Measurements from ENCODE around the gene FSD1.
"Not testable (repeated sequence)": the region's sequence is repeated elsewhere in the genome, so short reads cannot be mapped to it uniquely, and the experiment has no call there.

Gene FSD1

DNA sequence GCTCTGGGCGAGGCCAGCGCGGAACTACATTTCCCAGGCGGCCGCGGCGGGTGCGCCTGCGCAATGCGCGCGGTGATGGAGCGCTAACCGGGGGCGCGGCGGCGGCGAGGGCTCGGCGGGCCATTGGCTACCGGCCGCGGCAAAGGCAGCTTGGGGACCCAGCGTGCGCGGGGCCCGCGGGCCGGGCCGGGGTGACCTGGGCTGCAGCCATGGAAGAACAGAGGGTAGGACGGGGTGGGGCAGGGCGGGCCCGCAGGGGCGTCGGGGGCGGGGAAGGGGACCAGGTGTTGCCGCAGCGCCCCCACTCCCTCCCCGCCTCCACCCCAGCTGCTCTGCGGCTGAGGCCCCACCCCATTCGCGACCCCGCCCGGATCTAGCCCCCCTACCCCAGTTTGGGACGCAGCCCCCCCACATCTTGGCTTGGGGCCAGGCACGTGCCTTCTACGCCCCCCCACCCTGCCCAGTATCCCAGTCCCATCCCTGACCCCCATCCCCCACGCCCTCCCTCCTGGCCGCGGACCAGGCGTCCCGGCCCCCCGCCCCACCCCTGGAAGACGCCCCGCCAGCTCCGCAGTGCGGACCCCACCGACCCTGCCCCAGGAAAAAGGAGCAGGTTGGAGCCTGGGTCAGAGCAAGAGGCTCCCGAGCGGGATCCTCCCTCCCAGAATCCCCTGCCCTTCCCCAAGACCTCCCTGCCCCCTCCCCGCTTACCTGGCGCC is at the start of gene FSD1:
Gene FSD1, plus strand, starts transcription at position 61 of the 719 bp plus-strand sequence. Its CDS starts 149 bp downstream, at position 210.
- peak; percentile 51 for DNase-seq

DNA sequence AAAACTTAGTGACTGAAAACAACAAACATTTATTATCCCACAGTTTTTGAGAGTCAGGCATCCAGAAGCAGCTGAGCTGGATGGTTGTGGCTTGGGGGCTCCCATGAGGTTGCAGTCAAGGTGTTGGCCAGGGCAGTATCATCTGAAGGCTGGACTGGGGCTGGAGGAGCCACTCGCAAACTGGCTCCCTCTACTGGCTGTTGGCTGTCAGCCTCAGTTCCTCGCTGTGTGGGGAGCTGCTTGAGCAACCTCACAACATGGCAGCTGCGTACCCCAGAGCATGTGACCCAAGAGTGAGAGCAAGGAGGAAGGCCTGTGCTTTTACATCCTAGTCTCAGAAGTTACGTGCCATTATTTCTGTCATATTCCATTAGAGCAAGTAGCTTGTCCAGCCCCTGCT is 47.8 kb upstream of the FSD1 start:
- no peak for DNase-seq

DNA sequence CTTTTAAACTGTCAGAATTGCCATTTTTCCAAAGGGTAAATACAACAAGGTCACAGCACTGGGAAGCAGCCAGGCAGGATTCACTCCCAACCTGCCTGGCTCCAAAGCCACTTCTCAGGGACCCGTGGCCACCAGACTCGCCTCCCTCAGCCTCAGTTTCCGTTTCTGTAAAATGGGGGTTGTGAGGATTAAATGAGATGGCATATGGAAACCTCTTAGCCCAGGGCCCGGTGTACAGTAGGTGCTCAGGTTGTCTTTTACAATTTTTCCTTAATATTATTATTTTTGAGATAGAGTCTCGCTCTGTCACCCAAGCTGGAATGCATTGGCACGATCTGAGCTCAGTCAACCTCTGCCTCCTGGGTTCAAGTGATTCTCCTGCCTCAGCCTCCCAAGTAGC is 47.4 kb upstream of the FSD1 start:
- no peak for DNase-seq

DNA sequence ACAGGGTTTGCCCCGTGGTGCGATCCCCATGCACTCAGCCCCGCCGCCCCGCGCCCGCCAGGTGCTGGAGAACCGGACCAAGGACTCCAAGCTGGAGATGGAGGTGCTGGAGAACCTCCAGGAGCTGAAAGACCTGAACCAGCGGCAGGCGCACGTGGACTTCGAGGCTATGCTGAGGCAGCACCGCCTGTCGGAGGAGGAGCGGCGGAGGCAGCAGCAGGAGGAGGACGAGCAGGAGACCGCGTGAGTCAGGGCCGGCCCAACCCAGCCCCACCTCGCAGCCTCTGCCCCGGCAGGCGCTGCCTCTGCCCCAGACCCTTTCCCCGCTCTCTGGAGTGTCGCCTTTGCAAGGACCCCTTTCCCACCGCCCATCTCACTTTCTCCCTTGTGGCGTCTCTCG is 46.2 kb upstream of the FSD1 start:
- no peak for DNase-seq

DNA sequence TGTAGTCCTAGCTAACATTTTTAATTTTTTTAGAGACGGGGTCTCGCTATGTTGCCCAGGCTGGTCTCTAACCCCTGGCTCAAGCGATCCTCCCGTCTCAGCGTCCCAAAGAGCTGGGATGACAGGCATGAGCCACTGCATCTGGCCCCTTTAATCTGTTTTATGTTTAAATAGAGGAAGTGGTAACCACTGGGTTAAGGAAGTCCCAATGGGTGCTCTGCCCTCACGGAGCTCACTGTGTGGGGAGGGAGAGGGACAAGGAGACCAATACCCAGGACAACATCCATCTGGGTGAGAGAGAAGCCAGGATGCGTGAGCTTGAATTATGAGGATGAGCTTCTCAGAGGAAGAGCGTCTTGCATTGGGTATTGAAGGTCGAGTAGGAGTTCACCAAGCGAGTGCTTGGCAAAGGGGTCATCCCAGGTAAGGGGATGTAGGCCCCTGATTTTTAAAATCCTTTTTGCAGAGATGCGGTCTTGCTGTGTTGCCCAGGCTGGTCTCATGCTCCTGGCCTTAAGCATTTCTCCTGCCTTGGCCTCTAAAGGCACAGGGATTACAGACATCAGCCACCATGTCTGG is 43.7 kb upstream of the FSD1 start:
- DNase-seq, result no peak

DNA sequence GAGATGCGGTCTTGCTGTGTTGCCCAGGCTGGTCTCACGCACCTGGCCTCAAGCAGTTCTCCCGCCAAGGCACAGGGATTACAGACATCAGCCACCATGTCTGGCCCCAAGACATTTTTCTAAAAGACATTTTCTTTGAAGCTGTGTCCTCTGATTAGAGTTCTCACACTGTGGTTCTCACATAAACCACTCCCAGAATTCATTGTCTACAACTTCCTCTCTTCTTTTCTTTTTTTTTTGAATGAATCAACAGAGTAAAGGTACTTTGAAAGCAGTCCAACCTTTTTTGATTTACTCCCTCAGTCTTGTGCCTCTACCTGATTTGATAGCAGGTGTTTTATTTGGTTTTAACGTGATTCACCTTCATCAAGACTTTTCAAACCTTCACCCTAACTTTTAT is 39.6 kb upstream of the FSD1 start:
- no peak for DNase-seq

DNA sequence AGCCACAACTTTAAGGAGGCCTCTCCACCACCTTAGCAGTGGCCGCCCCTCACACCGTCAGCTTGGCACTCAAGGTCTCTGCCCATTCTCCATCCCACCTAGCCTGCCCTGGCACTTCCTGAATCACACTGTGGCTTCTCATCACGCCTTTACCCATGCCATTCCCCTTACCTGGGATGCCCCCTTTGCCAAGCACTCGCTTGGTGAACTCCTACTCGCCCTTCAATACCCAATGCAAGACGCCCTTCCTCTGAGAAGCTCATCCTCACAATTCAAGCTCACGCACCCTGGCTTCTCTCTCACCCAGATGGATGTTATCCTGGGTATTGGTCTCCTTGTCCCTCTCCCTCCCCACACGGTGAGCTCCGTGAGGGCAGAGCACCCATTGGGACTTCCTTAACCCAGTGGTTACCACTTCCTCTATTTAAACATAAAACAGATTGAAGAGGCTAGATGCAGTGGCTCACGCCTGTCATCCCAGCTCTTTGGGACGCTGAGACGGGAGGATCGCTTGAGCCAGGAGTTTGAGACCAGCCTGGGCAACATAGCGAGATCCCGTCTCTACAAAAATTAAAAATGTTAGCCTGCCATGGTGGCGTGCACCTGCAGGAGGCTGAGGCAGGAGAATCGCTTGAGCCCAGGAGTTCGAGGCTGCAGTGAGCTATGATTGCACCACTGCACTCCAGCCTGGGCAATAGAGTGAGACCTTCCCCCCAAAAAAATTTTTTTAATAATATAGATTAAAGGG is 38.0 kb upstream of the FSD1 start:
- no peak for DNase-seq

DNA sequence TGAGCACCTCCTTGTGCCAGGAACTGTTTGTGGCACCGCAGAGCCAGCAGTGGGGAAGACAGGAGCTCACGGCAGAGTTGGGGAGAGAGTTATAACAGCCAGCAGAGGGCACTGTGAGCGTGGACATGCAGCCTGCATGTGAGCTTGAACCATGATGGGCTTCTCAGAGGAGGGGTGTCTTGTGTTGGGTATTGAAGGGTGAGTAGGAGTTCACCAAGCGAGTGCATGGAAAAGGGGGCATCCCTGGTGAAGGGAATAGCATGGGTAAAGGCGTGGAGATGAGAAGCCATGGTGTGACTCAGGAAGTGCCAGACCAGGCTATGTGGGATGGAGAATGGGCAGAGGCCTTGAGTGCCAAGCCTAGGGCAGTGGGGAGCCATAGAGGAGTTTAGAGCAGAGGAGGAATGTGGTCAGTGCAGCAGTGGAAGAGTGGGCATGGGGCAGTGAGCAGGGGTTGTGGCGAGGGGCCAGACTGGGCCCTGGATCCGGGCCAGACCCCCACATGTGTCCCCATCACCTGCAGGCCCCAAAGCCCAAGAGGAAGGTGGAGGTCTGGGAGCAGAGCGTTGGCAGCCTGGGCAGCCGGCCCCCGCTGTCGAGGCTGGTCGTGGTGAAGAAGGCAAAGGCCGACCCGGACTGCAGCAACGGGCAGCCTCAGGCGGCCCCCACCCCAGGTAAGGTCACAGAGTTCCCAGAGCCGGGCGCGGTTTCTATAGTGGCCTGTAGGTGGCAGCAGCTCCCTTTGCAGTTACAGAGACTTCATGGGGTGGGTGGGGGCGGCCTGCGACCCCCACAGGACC is 37.1 kb upstream of the FSD1 start:
- DNase-seq, result peak; percentile 59

DNA sequence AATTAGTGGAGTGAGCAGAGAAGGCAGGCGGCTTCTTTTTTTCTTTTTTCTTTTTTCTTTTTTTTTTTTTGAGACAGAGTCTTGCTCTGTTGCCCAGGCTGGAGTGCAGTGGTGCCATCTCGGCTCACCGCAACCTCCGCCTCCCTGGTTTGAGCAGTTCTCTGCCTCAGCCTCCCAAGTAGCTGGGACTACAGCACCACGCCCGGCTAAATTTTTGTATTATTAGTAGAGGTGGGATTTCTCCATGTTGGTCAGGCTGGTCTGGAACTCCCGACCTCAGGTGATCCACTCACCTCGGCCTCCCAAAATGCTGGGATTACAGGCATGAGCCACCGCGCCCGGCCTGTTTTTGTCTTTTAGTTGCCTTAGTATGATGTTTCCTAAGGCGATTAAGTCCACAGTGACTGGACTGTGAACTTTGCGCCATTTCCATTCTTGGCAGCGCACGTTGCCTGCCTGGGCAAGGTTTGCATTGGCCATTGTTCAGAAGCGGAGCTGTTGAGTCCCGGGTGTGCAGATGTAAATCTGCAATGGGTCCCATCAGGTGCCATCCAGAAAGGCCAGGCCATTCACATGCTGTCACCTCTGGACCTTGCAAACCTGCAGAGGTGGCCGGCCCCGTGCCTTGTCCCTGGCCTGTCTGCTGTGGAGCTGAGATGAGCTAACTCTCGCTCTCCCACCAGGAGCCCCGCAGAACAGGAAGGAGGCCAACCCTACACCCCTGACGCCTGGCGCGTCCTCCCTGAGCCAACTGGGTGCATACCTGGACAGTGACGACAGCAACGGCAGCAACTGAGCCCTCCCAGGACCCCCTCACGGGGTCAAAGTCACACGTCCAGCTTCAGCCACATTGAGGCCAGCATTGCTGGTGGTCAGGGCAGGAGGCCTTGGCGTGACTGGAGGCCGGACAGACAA is 36.2 kb upstream of the FSD1 start:
- DNase-seq, result no peak

DNA sequence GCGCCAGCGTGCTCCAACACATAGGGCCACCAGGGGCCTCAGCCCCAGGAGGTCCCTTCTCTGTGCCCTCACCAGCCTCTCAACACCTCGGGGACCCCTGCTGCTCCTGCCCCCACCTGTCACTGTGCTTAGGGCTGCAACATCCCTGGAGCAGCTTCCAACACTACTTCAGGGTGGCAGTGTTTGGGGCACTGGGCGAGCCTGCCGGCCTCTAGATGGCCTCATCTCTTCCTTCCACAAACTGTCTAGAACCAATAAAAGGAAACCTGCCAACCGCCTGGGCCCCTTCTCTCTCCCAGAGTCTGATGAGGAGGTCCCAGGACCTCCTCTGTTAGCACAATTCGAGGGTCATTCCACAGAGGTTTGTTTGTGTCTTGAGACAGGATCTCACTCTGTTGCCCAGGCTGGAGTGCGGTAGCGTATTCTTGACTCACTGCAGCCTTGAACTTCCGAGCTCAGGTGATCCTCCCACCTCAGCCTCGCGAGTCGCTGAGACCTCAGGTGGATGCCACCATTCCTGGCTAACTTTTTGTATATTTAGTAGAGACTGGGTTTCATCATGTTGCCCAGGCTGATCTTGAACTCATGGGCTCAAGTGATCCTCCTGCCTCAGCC is 35.5 kb upstream of the FSD1 start:
- DNase-seq, result no peak

DNA sequence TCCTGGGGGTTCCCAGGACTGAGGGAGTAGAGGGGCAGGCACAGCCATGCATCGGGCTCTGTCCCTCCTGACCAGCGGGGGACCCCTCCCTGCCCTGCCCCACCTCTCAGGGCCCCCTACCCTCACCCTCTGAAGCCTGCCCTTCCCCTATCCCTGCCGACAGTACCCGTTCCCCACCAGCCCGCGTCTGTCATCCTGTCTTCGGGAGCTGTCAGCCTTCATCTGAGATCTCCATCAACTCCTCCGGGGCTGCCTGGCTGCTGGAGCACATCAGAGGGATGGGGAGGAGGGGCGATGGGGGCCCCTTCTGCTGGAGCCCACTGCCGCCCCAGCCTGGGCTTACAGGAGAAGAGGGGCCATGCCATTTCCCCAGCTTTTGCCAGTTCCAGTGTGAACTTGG is 31.5 kb upstream of the FSD1 start:
- no peak for DNase-seq

DNA sequence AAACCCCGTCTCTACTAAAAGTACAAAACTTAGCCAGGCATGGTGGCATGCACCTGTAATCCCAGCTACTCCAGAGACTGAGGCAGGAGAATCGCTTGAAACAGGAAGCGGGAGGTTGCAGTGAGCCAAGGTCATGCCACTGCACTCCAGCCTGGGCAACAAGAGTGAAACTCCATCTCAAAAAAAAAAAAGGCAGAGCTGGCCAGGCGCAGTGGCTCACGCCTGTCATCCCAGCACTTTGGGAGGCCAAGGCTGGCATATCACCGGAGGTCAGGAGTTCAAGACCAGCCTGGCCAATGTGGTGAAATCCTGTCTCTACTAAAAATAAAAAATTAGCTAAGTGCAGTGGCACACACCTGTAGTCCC is 30.1 kb upstream of the FSD1 start:
- not testable (repeated sequence) for DNase-seq

DNA sequence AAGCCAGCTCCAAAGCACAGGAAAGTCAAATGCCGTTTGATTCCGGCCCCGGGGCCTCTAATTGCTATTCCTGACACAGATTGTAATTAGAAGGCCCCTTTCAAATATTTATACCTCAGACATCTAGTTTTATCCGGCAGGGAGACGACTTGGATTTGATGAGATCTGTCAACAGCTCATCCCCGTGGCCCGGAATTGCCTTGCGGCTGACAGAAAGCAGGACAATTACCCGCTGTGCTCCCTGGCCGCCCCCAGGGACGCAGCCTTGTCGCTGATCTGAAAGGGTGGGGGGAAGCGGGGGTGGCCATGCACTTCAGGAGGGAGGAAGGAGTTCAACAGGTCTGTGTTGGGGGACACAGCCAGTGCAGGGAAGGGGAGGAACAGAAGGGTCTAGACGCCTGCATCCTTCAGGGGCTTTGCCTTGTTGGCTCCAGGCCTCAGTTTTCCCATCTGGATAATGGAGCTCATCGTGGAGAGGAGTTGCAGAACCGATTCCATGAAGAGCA is 27.2 kb upstream of the FSD1 start:
- DNase-seq, result no peak

DNA sequence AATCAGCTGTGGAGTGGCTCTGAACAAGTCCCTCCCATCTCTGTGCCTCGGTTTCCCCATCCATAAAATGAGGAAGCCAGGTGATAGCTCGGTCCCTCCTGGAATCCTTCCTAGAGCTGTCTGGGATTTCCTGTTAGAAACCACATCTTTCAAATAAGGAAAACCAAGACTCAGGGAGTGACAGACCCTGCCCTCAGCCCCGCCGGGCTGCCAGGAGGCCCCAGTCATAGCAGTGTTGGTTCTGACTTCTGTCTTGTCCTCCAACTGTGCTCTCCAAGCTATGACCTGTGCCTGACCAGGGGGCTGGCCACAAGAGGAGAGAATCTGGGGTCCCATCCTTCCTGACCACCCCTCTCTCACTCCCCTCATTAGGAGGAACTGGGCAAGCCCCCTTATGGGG is 26.4 kb upstream of the FSD1 start:
- no peak for DNase-seq

DNA sequence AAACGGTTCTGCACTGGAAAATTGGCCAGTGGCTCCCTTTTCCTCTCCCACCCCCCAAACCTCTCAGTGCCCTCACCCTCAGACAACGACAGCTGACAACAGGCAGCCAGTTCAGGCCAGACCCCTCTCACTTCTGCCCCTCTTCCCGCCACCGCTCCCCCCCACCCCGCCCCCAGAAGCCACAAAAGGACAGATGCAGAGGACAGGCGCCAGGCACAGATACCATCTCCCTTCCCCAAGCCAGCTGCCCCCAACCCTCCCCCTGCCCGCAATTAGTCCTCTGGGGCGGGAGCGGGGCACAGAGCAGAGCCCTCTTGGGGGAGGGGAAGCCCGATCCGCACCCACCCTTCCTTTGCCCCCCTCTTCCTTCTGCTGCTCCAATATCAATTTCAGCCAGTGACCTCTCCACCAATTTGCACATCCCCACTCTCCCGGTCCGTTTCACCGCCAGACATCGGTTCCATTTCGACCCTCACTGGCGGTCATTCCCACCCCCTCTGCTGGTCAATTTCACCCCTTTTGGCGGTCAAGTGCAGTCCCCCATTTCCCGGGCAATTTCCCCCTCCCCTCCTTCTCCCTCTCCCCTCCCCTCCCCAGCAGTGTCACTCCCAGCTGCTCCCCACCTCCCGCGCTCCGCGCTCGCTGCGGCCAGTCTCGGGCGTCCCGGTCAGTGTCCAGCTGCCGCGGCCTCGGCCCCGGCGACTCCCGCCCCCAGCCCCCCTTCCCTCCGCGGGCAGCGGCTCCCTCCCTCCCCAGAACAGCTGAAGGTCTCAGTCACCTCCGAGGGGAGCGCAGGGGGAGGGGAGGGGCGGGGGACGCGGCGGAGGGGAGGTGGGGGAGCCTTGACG is 25.8 kb upstream of the FSD1 start, which contains the start of gene SHD:
Gene SHD, plus strand, starts transcription at position 848 of the 848 bp plus-strand sequence. CDS start 798 bp downstream, outside the sequence.
- no peak for DNase-seq

DNA sequence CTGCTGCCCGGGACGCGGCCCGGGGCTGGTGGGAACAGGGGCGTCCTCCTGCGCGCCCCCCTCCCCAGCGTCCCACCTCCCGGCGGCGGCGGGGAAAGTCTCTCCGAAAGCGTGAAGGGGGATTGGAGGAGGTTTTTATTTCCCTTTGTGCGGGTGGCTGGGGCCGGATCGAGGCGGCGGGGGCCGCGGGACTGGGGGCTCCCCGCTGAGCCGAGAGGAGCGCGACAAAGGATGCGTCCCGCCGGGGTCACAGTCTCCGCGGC is 25.2 kb upstream of the FSD1 start:
- no peak for DNase-seq

DNA sequence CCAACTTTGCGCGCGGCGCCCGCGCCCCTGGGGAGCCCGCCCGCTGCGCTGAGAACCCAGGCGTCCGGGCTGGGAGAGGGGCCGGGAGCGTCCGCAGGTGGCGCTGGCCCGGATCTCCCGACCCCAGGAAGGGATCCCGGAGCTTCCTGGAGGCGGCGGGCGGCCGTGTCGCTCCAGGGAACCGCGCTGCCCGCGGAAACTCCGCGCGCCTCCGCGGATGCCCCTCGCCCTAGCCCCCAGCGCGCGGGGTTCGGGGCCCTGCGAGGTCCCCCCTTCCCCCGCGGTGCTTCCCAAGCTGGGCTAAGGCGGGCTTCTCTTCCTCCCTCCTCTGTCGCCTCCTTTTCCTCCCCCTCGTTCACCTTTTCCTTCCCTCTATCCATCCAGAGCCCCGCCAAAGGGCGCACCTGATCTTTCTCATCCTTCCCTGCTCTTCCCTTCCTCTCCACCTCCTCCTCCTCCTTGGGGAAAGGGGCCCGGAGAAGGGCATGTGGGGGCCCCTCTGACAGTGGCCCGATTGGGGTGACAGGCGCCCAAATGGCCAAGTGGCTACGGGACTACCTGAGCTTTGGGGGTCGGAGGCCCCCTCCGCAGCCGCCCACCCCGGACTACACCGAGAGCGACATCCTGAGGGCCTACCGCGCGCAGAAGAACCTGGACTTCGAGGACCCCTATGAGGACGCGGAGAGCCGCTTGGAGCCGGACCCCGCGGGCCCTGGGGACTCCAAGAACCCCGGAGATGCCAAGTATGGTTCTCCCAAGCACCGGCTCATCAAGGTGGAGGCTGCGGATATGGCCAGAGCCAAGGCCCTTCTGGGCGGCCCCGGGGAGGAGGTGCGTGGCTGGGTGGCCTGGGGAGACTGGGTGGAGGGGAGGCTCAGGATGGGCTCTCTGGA is 24.6 kb upstream of the FSD1 start:
- no peak for DNase-seq

DNA sequence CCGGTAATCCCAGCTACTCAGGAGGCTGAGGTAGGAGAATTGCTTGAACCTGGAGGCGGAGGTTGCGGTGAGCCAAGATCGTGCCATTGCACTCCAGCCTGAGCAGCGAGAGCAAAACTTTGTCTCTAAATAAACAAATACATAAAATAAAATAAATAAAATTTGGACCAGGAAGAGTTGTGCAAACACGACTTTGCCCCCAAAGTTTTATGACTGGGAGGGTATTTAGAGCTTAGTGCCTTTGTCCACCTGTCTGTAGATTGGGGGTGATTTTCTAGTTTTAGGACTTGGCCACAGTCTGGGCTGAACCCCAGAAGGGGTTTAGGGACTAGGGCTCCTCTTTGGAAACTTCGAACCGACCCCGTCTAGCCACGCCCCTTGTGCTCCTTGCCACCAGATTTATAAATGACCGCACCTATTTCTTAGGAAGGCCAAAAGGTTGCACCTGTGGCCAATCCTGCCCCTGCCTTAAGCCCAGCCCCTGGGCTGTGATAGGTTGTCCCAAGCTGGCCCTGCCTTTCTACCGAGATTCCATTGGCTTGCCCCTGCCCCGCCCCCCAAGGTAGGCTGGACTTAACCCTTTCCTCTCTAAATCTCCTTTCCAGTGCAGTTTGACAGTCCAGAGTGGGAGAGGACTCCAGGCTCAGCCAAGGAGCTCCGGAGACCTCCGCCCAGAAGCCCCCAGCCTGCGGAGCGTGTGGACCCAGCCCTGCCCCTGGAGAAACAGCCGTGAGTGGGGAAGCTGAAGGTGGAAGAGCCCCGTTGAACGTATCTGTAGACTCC is 20.0 kb upstream of the FSD1 start:
- no peak for DNase-seq

DNA sequence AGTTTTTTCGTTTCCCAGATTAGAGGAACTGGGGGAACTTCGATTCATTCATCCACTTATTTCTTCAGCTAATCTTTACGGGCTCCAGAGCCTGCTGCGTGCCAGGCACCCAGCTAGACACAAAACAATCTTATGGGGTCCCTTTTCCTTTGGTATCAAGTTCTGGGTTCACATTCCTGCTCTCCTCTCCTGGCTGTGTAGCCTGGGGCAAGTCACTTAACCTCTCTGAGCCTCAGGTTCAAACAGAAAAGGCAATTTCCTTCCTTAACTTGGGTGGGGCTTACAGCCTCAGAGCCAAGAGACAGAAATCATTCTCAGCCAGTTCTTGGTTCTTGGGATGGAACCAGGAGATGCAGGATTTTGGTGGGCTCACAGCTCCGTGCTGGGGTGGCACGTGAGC is 19.4 kb upstream of the FSD1 start:
- no peak for DNase-seq
